HCT116 (cell line): Measurements from ENCODE around the gene ZBTB7B. TPM values are rescaled to one million over a fixed set of nuclear protein-coding genes. Genes with fewer than 3 reads are reported as not detected.
A peak's percentile ranks its signal among the peaks of the same experiment; 100 is the strongest.

Source experiments
- ATAC-seq: fragments of 200-7000 bp; cut with Tn5 transposase; 2 replicates; pipeline ENCODE4 v1.9.1; 2020; ENCODE audit warnings: mild to moderate bottlenecking, moderate library complexity
- BruUV-seq: library from RNA; stranded (reverse); fragments of 400-500 nt; replicated peaks from 2 replicates; lab custom pipeline; 2021; lab: Mats Ljungman, UMichigan
- CTCF ChIA-PET: fragments of 300-600 bp; sonication (Branson Sonifier 250); formaldehyde crosslinking; loops from one replicate; lab custom pipeline; 2021; ENCODE audit warnings: antibody characterized with exemption; lab: Charles Lee
- POLR2A ChIA-PET: fragments of 300-600, 350-600 bp; sonication (Branson Sonifier 250); formaldehyde crosslinking; loops from one replicate; lab custom pipeline; 2021; ENCODE audit warnings: antibody characterized with exemption; lab: Charles Lee
- RAD21 ChIA-PET, 2 experiments: fragments of 300-600 bp; sonication (Branson Sonifier 250); formaldehyde crosslinking; loops; one replicate each; lab custom pipeline; 2023; ENCODE audit warnings: low total read pairs in 2 of 2; ENCODE audit not compliant: uncharacterized antibody in 2 of 2, unreplicated experiment in 2 of 2, low non-redundant PET in 1 of 2; lab: Charles Lee
- DNase-seq: peaks from one replicate; pipeline ENCODE4 v3.0.0-alpha.2; 2010; ENCODE audit warnings: low read depth, low spot score
- H2AFZ ChIP-seq: fragments of 200-600 bp; shearing (Covaris generic), sonication (generic); 2 replicates; pipeline ENCODE4 v1.6.1; 2017; ENCODE audit warnings: low read depth, mixed run types, mixed read lengths, antibody characterized with exemption, low read length; ENCODE audit not compliant: poor library complexity, severe bottlenecking
- H3K27ac ChIP-seq: 2 replicates; pipeline ENCODE4 v1.5.1; 2012; ENCODE audit warnings: low read depth, low read length
- H3K27me3 ChIP-seq: fragments of 200-600 bp; sonication (generic); 2 replicates; pipeline ENCODE4 v1.6.1; 2016; ENCODE audit warnings: mixed run types, low read length, mixed read lengths; ENCODE audit not compliant: insufficient read depth
- H3K36me3 ChIP-seq, 2 experiments: fragments of 200-500 bp in 1 of 2; fragments of 200-600 bp in 1 of 2; sonication (Bioruptor generic) in 1 of 2; sonication (generic) in 1 of 2; 2 replicates each; pipeline versions ENCODE4 v1.5.1 to v1.6.1; 2014 to 2016; ENCODE audit warnings: low read length in 2 of 2, inconsistent platforms in 1 of 2, mixed read lengths in 1 of 2, mixed run types in 1 of 2; ENCODE audit not compliant: insufficient read depth in 2 of 2, control insufficient read depth in 1 of 2
- H3K4me1 ChIP-seq, 2 experiments: fragments of 200-600 bp in 1 of 2; sonication (generic) in 1 of 2; 2 replicates each; pipeline versions ENCODE4 v1.5.1 to v1.6.1; 2012 to 2017; ENCODE audit warnings: low read length in 2 of 2, inconsistent platforms in 1 of 2, mild to moderate bottlenecking in 1 of 2, mixed read lengths in 1 of 2, mixed run types in 1 of 2, moderate library complexity in 1 of 2; ENCODE audit not compliant: insufficient read depth in 2 of 2, control insufficient read depth in 1 of 2
- H3K4me2 ChIP-seq: fragments of 200-600 bp; sonication (generic); 2 replicates; pipeline ENCODE4 v1.6.1; 2017; ENCODE audit warnings: mixed run types, low read length, mixed read lengths
- H3K4me3 ChIP-seq, 2 experiments: fragments of 200-600 bp in 1 of 2; sonication (generic) in 1 of 2; replicated peaks in 1 of 2; 2 replicates each; pipeline ENCODE4 v1.5.1; 2011 to 2016; ENCODE audit warnings: low read length in 2 of 2, control low read depth in 1 of 2, low read depth in 1 of 2, mild to moderate bottlenecking in 1 of 2, mixed read lengths in 1 of 2, mixed run types in 1 of 2
- H3K79me2 ChIP-seq: fragments of 200-600 bp; sonication (generic); 2 replicates; pipeline ENCODE4 v1.6.1; 2017; ENCODE audit warnings: mild to moderate bottlenecking, mixed run types, low read length, moderate library complexity, mixed read lengths; ENCODE audit not compliant: insufficient read depth
- H3K9ac ChIP-seq: fragments of 200-600 bp; sonication (generic); 2 replicates; pipeline ENCODE4 v1.6.1; 2016; ENCODE audit warnings: low read length, mixed read lengths
- H3K9me2 ChIP-seq: fragments of 200-600 bp; sonication (generic), shearing (Covaris generic); 2 replicates; pipeline ENCODE4 v1.6.1; 2017; ENCODE audit warnings: mixed run types, mild to moderate bottlenecking, moderate library complexity; ENCODE audit not compliant: insufficient read depth
- H3K9me3 ChIP-seq, 2 experiments: fragments of 200-500 bp in 1 of 2; fragments of 200-600 bp in 1 of 2; sonication (Bioruptor generic) in 1 of 2; sonication (generic) in 1 of 2; 2 replicates each; pipeline ENCODE4 v1.6.1; 2014 to 2017; ENCODE audit warnings: low read length in 2 of 2, mixed read lengths in 2 of 2, inconsistent platforms in 1 of 2, low read depth in 1 of 2, mild to moderate bottlenecking in 1 of 2, mixed run types in 1 of 2, moderate library complexity in 1 of 2; ENCODE audit not compliant: control insufficient read depth in 1 of 2, insufficient read depth in 1 of 2
- H4K20me1 ChIP-seq: fragments of 200-600 bp; sonication (generic), shearing (Covaris generic); 2 replicates; pipeline ENCODE4 v1.6.1; 2017; ENCODE audit warnings: mixed run types, mild to moderate bottlenecking, moderate library complexity; ENCODE audit not compliant: insufficient read depth
- CBX3 ChIP-seq: IDR thresholded peaks from 2 replicates; pipeline ENCODE4 v1.6.1; 2012; ENCODE audit warnings: low read depth
- CEBPB ChIP-seq: IDR thresholded peaks from 2 replicates; pipeline ENCODE4 v1.6.1; 2012; ENCODE audit warnings: low read depth
- EGR1 ChIP-seq: IDR thresholded peaks from 2 replicates; pipeline ENCODE4 v1.6.1; 2012; ENCODE audit warnings: low read depth
- ELF1 ChIP-seq: IDR thresholded peaks from 2 replicates; pipeline ENCODE4 v1.6.1; 2012; ENCODE audit warnings: low read depth, borderline replicate concordance
- EZH2 ChIP-seq: fragments of 200-600 bp; sonication (generic); IDR thresholded peaks from 2 replicates; pipeline ENCODE4 v1.6.1; 2017; ENCODE audit warnings: antibody characterized with exemption, mixed run types
- EZH2phosphoT487 ChIP-seq: fragments of 200-600 bp; IDR thresholded peaks from 2 replicates; pipeline ENCODE4 v1.6.1; 2018; ENCODE audit warnings: antibody characterized with exemption, borderline replicate concordance
- JUND ChIP-seq: IDR thresholded peaks from 2 replicates; pipeline ENCODE4 v1.6.1; 2012
- POLR2A ChIP-seq: IDR thresholded peaks from 2 replicates; pipeline ENCODE4 v1.7.0; 2011; ENCODE audit warnings: borderline replicate concordance; ENCODE audit not compliant: insufficient read depth, insufficient read length; ENCODE audit errors: extremely low read depth
- POLR2AphosphoS5 ChIP-seq: IDR thresholded peaks from 2 replicates; pipeline ENCODE4 v1.6.1; 2011; ENCODE audit warnings: mild to moderate bottlenecking, low read depth, low read length, moderate library complexity
- RAD21 ChIP-seq: IDR thresholded peaks from 2 replicates; pipeline ENCODE4 v1.6.1; 2012; ENCODE audit warnings: low read depth, mild to moderate bottlenecking
- SIN3A ChIP-seq: IDR thresholded peaks from 2 replicates; pipeline ENCODE4 v1.6.1; 2012; ENCODE audit warnings: low read depth
- TCF7L2 ChIP-seq: IDR thresholded peaks from 2 replicates; pipeline ENCODE4 v1.7.0; 2011; ENCODE audit warnings: borderline replicate concordance, inconsistent platforms; ENCODE audit not compliant: insufficient read depth, insufficient read length; ENCODE audit errors: extremely low read depth
- YY1 ChIP-seq: IDR thresholded peaks from 2 replicates; pipeline ENCODE4 v1.6.1; 2011; ENCODE audit warnings: low read length, low read depth, moderate library complexity, mild to moderate bottlenecking; ENCODE audit not compliant: insufficient replicate concordance; ENCODE audit errors: extremely low read depth
- ZFX ChIP-seq: fragments of 450-650 bp; IDR thresholded peaks from 2 replicates; pipeline ENCODE4 v1.6.1; 2017
- ZNF274 ChIP-seq: fragments of 200-500 bp; sonication (Bioruptor generic); IDR thresholded peaks from 2 replicates; pipeline ENCODE4 v1.6.1; 2014; ENCODE audit warnings: mild to moderate bottlenecking, low read depth, low read length, inconsistent platforms
- intact Hi-C: fragments of 100-400 bp; cut with micrococcal nuclease; formaldehyde crosslinking; loops from 2 replicates; pipeline ENCODE4 v1.10.0; 2022
- total RNA-seq: library from RNA; stranded (reverse); gene quantifications from one replicate; pipeline ENCODE4 v1.2.1, GENCODE V29; 2021; ENCODE audit not compliant: unreplicated experiment
- TF ChIP-seq, protein P1 (sequence below): IDR thresholded peaks from 2 replicates; pipeline ENCODE4 v1.6.1; 2012
- TF ChIP-seq, protein P2 (sequence below): IDR thresholded peaks from 2 replicates; pipeline ENCODE4 v1.6.1; 2012; ENCODE audit warnings: low read depth
- TF ChIP-seq, protein P3 (sequence below): IDR thresholded peaks from 2 replicates; pipeline ENCODE4 v1.6.1; 2012

Gene ZBTB7B
- total RNA-seq, 1 experiment from 2014 or later, result 57.0 TPM

DNA sequence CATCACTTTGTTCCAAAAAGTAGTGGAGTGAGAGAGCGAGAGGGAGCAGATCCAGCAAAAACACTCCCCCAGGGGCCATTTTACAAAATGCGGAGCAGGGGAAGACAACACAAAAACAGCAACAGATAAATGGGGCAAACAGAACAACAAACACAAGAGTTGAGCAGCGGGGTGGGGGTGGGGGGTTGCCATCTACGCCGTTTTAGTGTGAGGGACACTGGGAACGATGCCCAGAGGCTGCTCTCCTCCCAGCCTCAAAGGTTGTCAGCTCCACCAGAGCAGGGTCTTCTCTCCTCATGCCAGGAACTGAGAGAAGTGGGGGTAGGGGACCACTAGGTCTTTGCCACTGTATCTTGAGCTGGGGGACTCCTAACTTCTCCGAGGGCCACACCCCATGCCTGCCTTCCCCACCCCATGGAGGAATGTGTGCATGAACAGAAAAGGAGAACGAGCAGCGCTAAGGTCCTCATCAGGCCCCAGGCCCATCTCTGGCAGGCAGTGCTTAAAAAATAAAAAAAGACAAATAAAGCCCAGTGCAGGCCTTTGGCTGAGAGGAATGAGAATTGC, 45.4 kb upstream of the ZBTB7B start:
- intact Hi-C loops, result no loop called here
- Histone ChIP-seq H3K79me2 (peaks cover 14% of the 10 kb centered on the region), H3K4me3 (no peak overlapping the region), H3K9me3 (no peaks in the 10 kb centered on the region), H3K36me3 (peaks cover 3 to 13% of the 10 kb centered on the region in 2 experiments; a peak in 2 of 4 replicates), H3K9ac (no peak overlapping the region), H3K4me2 (no peak overlapping the region), H3K4me1 (peaks cover 18 to 43% of the 10 kb centered on the region in 2 experiments), H3K27me3 (no peaks in the 10 kb centered on the region), H3K27ac (no peak overlapping the region), H3K9me2 (no peaks in the 10 kb centered on the region), H4K20me1 (no peaks in the 10 kb centered on the region), H2AFZ (no peak overlapping the region)
- ATAC-seq (no peak), DNase-seq (no peak)
- TF ChIP-seq POLR2AphosphoS5 (no peak), JUND (0 out of 2 replicates have a peak, but pooled peaks have one; percentile 10)
- ChIA-PET POLR2A (interaction anchor here (2.4 kb wide), 1 partner anchor 13 kb away, joined by 10 read pairs; the partner anchor contains the start of gene SHC1), CTCF (no interaction called here), RAD21 (no interaction called here)
- no TSS peak for BruUV-seq

DNA sequence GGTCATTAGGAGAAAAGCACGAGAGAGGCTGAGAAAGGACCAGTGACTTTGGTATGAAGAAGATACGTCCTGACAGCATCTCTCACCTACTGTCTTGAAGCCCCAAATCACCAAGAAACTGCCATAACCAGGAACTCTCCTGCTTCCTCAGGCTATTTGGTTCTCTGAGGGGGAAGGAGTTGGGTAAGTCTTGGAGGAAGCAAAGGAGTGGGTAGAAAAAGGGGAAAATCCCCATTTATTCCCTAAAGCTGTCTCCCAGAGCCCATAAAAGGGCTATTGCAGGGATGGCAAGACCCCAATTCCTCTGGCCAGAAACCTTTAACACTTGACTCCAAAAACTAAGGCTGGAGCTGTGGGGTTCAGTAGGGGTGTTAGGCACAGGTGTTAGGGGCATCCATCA, 44.6 kb upstream of the ZBTB7B start:
- intact Hi-C loops, result no loop called here
- ATAC-seq (no peak), DNase-seq (no peak)
- RAD21 ChIA-PET, result interaction anchor here in 1 of 2 experiments (0.6 kb wide), 1 partner anchor 344 kb away, joined by 3 read pairs; no protein-coding TSS in a partner anchor
- Histone ChIP-seq H2AFZ (no peak overlapping the region), H3K27me3 (no peaks in the 10 kb centered on the region), H4K20me1 (no peaks in the 10 kb centered on the region), H3K9me2 (no peaks in the 10 kb centered on the region), H3K79me2 (peaks cover 14% of the 10 kb centered on the region), H3K4me2 (no peak overlapping the region), H3K27ac (no peak overlapping the region), H3K9me3 (no peaks in the 10 kb centered on the region), H3K9ac (no peak overlapping the region), H3K36me3 (peaks cover 4 to 15% of the 10 kb centered on the region in 2 experiments; a peak in 2 of 4 replicates), H3K4me3 (no peak overlapping the region), H3K4me1 (peaks cover 25 to 51% of the 10 kb centered on the region in 2 experiments)
- BruUV-seq, result TSS peak; percentile 1
- POLR2A ChIA-PET, result no interaction called here
- CTCF ChIA-PET, result no interaction called here
- TF ChIP-seq YY1 (no peak), ZFX (no peak), ELF1 (no peak), TCF7L2 (no peak), CEBPB (no peak), ZNF274 (no peak), EGR1 (no peak), EZH2phosphoT487 (no peak), POLR2AphosphoS5 (no peak; the same call in 1 of the 2 replicates), CBX3 (no peak), POLR2A (no peak), EZH2 (no peak), SIN3A (no peak), JUND (no peak), RAD21 (no peak)
- TF ChIP-seq, protein P1, sequence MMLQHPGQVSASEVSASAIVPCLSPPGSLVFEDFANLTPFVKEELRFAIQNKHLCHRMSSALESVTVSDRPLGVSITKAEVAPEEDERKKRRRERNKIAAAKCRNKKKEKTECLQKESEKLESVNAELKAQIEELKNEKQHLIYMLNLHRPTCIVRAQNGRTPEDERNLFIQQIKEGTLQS, result no peak
- TF ChIP-seq, protein P2, sequence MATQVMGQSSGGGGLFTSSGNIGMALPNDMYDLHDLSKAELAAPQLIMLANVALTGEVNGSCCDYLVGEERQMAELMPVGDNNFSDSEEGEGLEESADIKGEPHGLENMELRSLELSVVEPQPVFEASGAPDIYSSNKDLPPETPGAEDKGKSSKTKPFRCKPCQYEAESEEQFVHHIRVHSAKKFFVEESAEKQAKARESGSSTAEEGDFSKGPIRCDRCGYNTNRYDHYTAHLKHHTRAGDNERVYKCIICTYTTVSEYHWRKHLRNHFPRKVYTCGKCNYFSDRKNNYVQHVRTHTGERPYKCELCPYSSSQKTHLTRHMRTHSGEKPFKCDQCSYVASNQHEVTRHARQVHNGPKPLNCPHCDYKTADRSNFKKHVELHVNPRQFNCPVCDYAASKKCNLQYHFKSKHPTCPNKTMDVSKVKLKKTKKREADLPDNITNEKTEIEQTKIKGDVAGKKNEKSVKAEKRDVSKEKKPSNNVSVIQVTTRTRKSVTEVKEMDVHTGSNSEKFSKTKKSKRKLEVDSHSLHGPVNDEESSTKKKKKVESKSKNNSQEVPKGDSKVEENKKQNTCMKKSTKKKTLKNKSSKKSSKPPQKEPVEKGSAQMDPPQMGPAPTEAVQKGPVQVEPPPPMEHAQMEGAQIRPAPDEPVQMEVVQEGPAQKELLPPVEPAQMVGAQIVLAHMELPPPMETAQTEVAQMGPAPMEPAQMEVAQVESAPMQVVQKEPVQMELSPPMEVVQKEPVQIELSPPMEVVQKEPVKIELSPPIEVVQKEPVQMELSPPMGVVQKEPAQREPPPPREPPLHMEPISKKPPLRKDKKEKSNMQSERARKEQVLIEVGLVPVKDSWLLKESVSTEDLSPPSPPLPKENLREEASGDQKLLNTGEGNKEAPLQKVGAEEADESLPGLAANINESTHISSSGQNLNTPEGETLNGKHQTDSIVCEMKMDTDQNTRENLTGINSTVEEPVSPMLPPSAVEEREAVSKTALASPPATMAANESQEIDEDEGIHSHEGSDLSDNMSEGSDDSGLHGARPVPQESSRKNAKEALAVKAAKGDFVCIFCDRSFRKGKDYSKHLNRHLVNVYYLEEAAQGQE, result no peak
- TF ChIP-seq, protein P3, sequence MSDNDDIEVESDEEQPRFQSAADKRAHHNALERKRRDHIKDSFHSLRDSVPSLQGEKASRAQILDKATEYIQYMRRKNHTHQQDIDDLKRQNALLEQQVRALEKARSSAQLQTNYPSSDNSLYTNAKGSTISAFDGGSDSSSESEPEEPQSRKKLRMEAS, result no peak
